K562 (cell line): ENCODE data around the gene TRIO. TPM values are rescaled to one million over a fixed set of nuclear protein-coding genes. Genes with fewer than 3 reads are reported as not detected.
A peak's percentile ranks its signal among the peaks of the same experiment; 100 is the strongest.

Experiments used
- ATAC-seq: fragments of 200-7000 bp; cut with Tn5 transposase; 3 replicates; pipeline ENCODE4 v1.9.1; 2020; ENCODE audit warnings: moderate library complexity
- BruUV-seq: library from RNA; stranded (reverse); fragments of 400-500 nt; replicated peaks from 2 replicates; lab custom pipeline; 2021; lab: Mats Ljungman, UMichigan
- CTCF ChIA-PET: fragments of 300-600 bp; formaldehyde crosslinking; extraction: SDS; loops from one replicate; lab custom pipeline; 2021; ENCODE audit warnings: low intra/inter-chr PET ratio; lab: Yijun Ruan, JAX
- POLR2A ChIA-PET: fragments of 300-600, 350-650 bp; sonication (Branson Sonifier 250); formaldehyde crosslinking; extraction: SDS; loops from one replicate; lab custom pipeline; 2021; ENCODE audit warnings: antibody characterized with exemption, inconsistent platforms; lab: Yijun Ruan, JAX
- DNase-seq, 4 experiments: peaks; one replicate each; pipeline versions ENCODE4 v3.0.0 to v3.0.0-alpha.2; 2011 to 2018; ENCODE audit warnings: low spot score in 3 of 4, mixed read lengths in 3 of 4; ENCODE audit errors: extremely low read depth in 1 of 4
- FAIRE-seq: peaks from 2 replicates; lab custom pipeline; 2011; peaks lifted over from hg19 to GRCh38; lab: Jason Lieb, UNC
- H2AFZ ChIP-seq: 2 replicates; pipeline ENCODE4 v1.6.0; 2011; ENCODE audit warnings: low read depth, low read length, control low read depth, inconsistent platforms
- H3K27ac ChIP-seq: fragments of 200-600 bp; 3 replicates; pipeline ENCODE4 v1.8.0; 2011; ENCODE audit warnings: low read depth, mild to moderate bottlenecking, control low read depth, inconsistent platforms, low read length, moderate library complexity, mixed read lengths; ENCODE audit errors: extremely low read depth
- H3K27me3 ChIP-seq, 2 experiments: fragments of 300-600 bp in 1 of 2; 2 replicates in 1 of 2; 3 replicates in 1 of 2; pipeline versions ENCODE4 v1.6.0 to v1.8.0; 2011; ENCODE audit warnings: inconsistent platforms in 2 of 2, low read length in 2 of 2, mild to moderate bottlenecking in 1 of 2, mixed read lengths in 1 of 2, moderate library complexity in 1 of 2; ENCODE audit not compliant: control insufficient read depth in 2 of 2, insufficient read depth in 2 of 2
- H3K36me3 ChIP-seq: fragments of 300-600 bp; 3 replicates; pipeline ENCODE4 v1.8.0; 2011; ENCODE audit warnings: mild to moderate bottlenecking, low read length, inconsistent platforms; ENCODE audit not compliant: control insufficient read depth, insufficient read depth
- H3K4me1 ChIP-seq, 2 experiments: fragments of 200-600 bp in 1 of 2; replicated peaks in 1 of 2; 2 replicates in 1 of 2; 3 replicates in 1 of 2; pipeline versions ENCODE4 v1.5.1 to v1.8.0; 2011; ENCODE audit warnings: inconsistent platforms in 2 of 2, low read length in 2 of 2, mild to moderate bottlenecking in 1 of 2, mixed read lengths in 1 of 2, moderate library complexity in 1 of 2; ENCODE audit not compliant: control insufficient read depth in 2 of 2, insufficient read depth in 2 of 2
- H3K4me2 ChIP-seq: 2 replicates; pipeline ENCODE4 v1.6.1; 2011; ENCODE audit warnings: low read length, control low read depth, inconsistent platforms, mixed read lengths; ENCODE audit not compliant: insufficient read depth
- H3K4me3 ChIP-seq: fragments of 200-600 bp; sonication (generic), shearing (Covaris generic); 2 replicates; pipeline ENCODE4 v1.5.1; 2016; ENCODE audit warnings: control low read depth, inconsistent platforms
- H3K79me2 ChIP-seq: fragments of 200-600 bp; 3 replicates; pipeline ENCODE4 v1.8.0; 2011; ENCODE audit warnings: low read length, inconsistent platforms; ENCODE audit not compliant: control insufficient read depth, insufficient read depth
- H3K9ac ChIP-seq, 2 experiments: 2 replicates each; pipeline versions ENCODE4 v1.6.0 to v1.6.1; 2011; ENCODE audit warnings: low read depth in 2 of 2, low read length in 2 of 2, control low read depth in 1 of 2, inconsistent platforms in 1 of 2, mild to moderate bottlenecking in 1 of 2, mixed read lengths in 1 of 2; ENCODE audit not compliant: insufficient read depth in 1 of 2
- H3K9me1 ChIP-seq: one replicate; pipeline ENCODE4 v1.6.0; 2011; ENCODE audit warnings: inconsistent platforms, mild to moderate bottlenecking, low read length, moderate library complexity; ENCODE audit not compliant: control insufficient read depth, insufficient read depth
- H3K9me3 ChIP-seq: replicated peaks from 2 replicates; pipeline ENCODE4 v1.5.1; 2011; ENCODE audit warnings: low read depth, low read length, inconsistent platforms; ENCODE audit not compliant: control insufficient read depth, insufficient read depth
- H4K20me1 ChIP-seq: replicated peaks from 2 replicates; pipeline ENCODE4 v1.6.1; 2011; ENCODE audit warnings: low read length, inconsistent platforms, mixed read lengths; ENCODE audit not compliant: control insufficient read depth, insufficient read depth
- ARID1B ChIP-seq: fragments of 450-650 bp; IDR thresholded peaks from 2 replicates; pipeline ENCODE4 v1.6.1; 2016; ENCODE audit warnings: antibody characterized with exemption, mild to moderate bottlenecking, inconsistent platforms
- CTCF ChIP-seq, 3 experiments: IDR thresholded peaks in 2 of 3; conservative IDR thresholded peaks in 1 of 3; 2 replicates each; pipeline ENCODE4 v1.5.1; 2011 to 2012; ENCODE audit warnings: low read length in 3 of 3, mild to moderate bottlenecking in 3 of 3, control low read depth in 2 of 3, improper control_type of control experiment in 1 of 3, inconsistent platforms in 1 of 3, low read depth in 1 of 3, mixed read lengths in 1 of 3, moderate library complexity in 1 of 3; ENCODE audit not compliant: insufficient read depth in 2 of 3
- CTCFL ChIP-seq: IDR thresholded peaks from 2 replicates; pipeline ENCODE4 v1.6.1; 2011; ENCODE audit warnings: borderline replicate concordance, low read depth, mild to moderate bottlenecking, moderate library complexity, low read length; ENCODE audit not compliant: insufficient read depth, poor library complexity, severe bottlenecking
- DDX20 ChIP-seq: fragments of 450-650 bp; IDR thresholded peaks from 2 replicates; pipeline ENCODE4 v1.6.1; 2016; ENCODE audit warnings: missing genetic modification characterization, low read depth, mild to moderate bottlenecking, missing compliant biosample characterization, moderate library complexity
- GMEB1 ChIP-seq: fragments of 250-450 bp; sonication (Bioruptor Pico); IDR thresholded peaks from 2 replicates; pipeline ENCODE4 v1.4.0; 2020; ENCODE audit warnings: mild to moderate bottlenecking
- IRF9 ChIP-seq: fragments of 450-650 bp; IDR thresholded peaks from 2 replicates; pipeline ENCODE4 v1.6.1; 2016; ENCODE audit warnings: missing biosample characterization, missing genetic modification characterization
- MCM2 ChIP-seq: fragments of 450-650 bp; IDR thresholded peaks from 2 replicates; pipeline ENCODE4 v1.6.1; 2017; ENCODE audit warnings: low read depth, mild to moderate bottlenecking
- PTBP1 ChIP-seq: fragments of 200-400 bp; formaldehyde crosslinking; IDR thresholded peaks from 2 replicates; pipeline ENCODE4 v1.6.1; 2017; ENCODE audit warnings: low read depth, low read length
- RAD21 ChIP-seq, 2 experiments: fragments of 250-450 bp in 1 of 2; fragments of 450-650 bp in 1 of 2; sonication (Bioruptor Pico) in 1 of 2; formaldehyde crosslinking in 1 of 2; IDR thresholded peaks in 1 of 2; conservative IDR thresholded peaks in 1 of 2; 2 replicates each; pipeline versions ENCODE4 v1.4.0 to v1.8.0; 2020 to 2022; ENCODE audit warnings: mild to moderate bottlenecking in 2 of 2, moderate library complexity in 1 of 2
- RHOXF2B ChIP-seq: fragments of 250-450 bp; sonication (Bioruptor Pico); conservative IDR thresholded peaks from 2 replicates; pipeline ENCODE4 v1.5.1; 2021
- SMC3 ChIP-seq: conservative IDR thresholded peaks from 2 replicates; pipeline ENCODE4 v1.6.1; 2011; ENCODE audit warnings: low read depth, low read length, improper control_type of control experiment; ENCODE audit not compliant: insufficient read depth
- TAL1 ChIP-seq: fragments of 450-650 bp; IDR thresholded peaks from 2 replicates; pipeline ENCODE4 v1.6.1; 2016; ENCODE audit warnings: mild to moderate bottlenecking
- TBP ChIP-seq: optimal IDR thresholded peaks from 2 replicates; pipeline ENCODE3; 2011; ENCODE audit warnings: low read depth, low read length, improper control_type of control experiment
- TCFL5 ChIP-seq: fragments of 250-450 bp; sonication (Bioruptor Pico); conservative IDR thresholded peaks from 2 replicates; pipeline ENCODE4 v1.6.1; 2021; ENCODE audit warnings: mild to moderate bottlenecking, moderate library complexity, matching md5 sums
- ZBTB8A ChIP-seq: fragments of 450-650 bp; IDR thresholded peaks from 2 replicates; pipeline ENCODE4 v1.6.1; 2018; ENCODE audit warnings: mild to moderate bottlenecking, moderate library complexity; ENCODE audit not compliant: partially characterized antibody
- ZNF253 ChIP-seq: fragments of 250-450 bp; sonication (Bioruptor Pico); conservative IDR thresholded peaks from 2 replicates; pipeline ENCODE4 v1.6.1; 2021; ENCODE audit warnings: mild to moderate bottlenecking
- WGBS: fragments of 100-300 bp; shearing (Covaris generic); methylation state at CpG from one replicate; pipeline ENCODE4 v1.1.6; 2016; ENCODE audit warnings: low coverage, mixed read lengths; ENCODE audit not compliant: insufficient coverage; ENCODE audit errors: missing lambda C conversion rate; 5-methylcytosine and 5-hydroxymethylcytosine counted together
- in situ Hi-C: fragments of 300-500 bp; cut with MboI; formaldehyde crosslinking; loops from 4 replicates; pipeline ENCODE4 v1.15.0; 2018; ENCODE audit warnings: inconsistent platforms, mixed read lengths
- intact Hi-C: fragments of 100-400 bp; cut with micrococcal nuclease; formaldehyde crosslinking; loops from 2 replicates; pipeline ENCODE4 v1.14.2; 2022
- polyA plus RNA-seq, 8 experiments: library from polyadenylated mRNA; depleted of rRNA in 4 of 8; stranded (reverse) in 5 of 8; unstranded in 3 of 8; fragments of >200 nt; fragmentation: Nextera tagmentation in 2 of 8; fragmentation: Illumina TruSeq in 1 of 8; extraction: Ambion mirVana in 2 of 8; extraction: Trizol in 1 of 8; gene quantifications; 2 replicates each; pipeline versions ENCODE4 v1.2.1 to v1.2.3, GENCODE V29; 2011 to 2014; ENCODE audit warnings: inconsistent platforms in 1 of 8, missing spikeins in 1 of 8
- total RNA-seq, 7 experiments: library from RNA; depleted of rRNA in 6 of 7; stranded (reverse); fragments of >200 nt in 6 of 7; fragmentation: Illumina TruSeq in 2 of 7; extraction: Trizol in 2 of 7; gene quantifications; 2 replicates each; pipeline versions ENCODE4 v1.2.1 to v1.2.3, GENCODE V29; 2011 to 2021; ENCODE audit warnings: low replicate concordance in 1 of 7

TRIO gene
- total and polyA plus RNA-seq, 9 of the 15 experiments (the other 6 are each of a cell fraction or from before 2014, with no cell fraction given) = 0.24 to 5.0 (median 1.1) TPM

DNA sequence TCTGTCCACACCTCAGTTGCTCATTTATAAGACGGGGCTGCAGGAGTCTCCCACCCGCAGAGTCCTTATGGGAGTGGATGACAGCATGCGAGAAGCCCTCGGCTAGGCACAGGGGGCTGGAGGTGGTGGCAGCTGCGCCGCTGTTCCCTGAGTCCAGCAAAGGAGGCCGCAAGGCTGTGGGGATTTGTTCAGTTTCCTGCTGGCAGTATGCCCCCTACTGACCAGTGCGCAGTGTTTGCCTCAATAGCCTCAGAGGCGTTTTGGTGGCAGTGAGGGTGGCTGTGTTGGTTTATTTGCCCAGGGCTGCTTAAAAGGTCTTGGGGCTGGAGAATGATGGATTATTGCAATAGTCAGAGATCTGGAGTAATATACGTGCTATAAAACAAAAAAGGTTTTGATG is 262.1 kb downstream of the TRIO start:
- Histone ChIP-seq H4K20me1 (no peaks in the 10 kb centered on the region), H3K9me1 (no peaks in the 10 kb centered on the region), H3K79me2 (no peaks in the 10 kb centered on the region), H3K36me3 (no peaks in the 10 kb centered on the region), H3K27me3 (peaks cover 5 to 23% of the 10 kb centered on the region in 2 experiments; a peak in 4 of 5 replicates), H2AFZ (no peak overlapping the region), H3K4me2 (no peak overlapping the region), H3K9me3 (no peaks in the 10 kb centered on the region), H3K4me3 (no peak overlapping the region), H3K4me1 (no peaks in the 10 kb centered on the region), H3K9ac (no peak overlapping the region), H3K27ac (no peak overlapping the region)
- FAIRE-seq = peak; percentile 46
- 10% methylated on average over 10 of the region's 10 CpGs for WGBS
- in situ Hi-C loops (no loop called here), intact Hi-C loops (no loop called here)
- CTCF ChIA-PET = no interaction called here
- no TSS peak for BruUV-seq
- DNase-seq = peak in 3 of 4 experiments; percentile 22 to 27 (median 23)
- POLR2A ChIA-PET = no interaction called here
- ATAC-seq = peak; percentile 83
- TF ChIP-seq TCFL5 (CRISPR knock-in tag) = no peak
- no peak for TF ChIP-seq TAL1
- TF ChIP-seq IRF9 (tag) = no peak
- peak; percentile 24; the same call in 1 of the 2 replicates for TF ChIP-seq SMC3
- no peak for TF ChIP-seq PTBP1
- TF ChIP-seq ZBTB8A = no peak
- TF ChIP-seq ARID1B = no peak
- peak in 1 of 2 experiments; percentile 24; a peak in 1 of 4 replicates for TF ChIP-seq RAD21 (CRISPR knock-in tag; conservative IDR thresholded peaks at IDR 0.05 in 1 of 2, IDR thresholded peaks at IDR 0.05 in 1 of 2)
- no peak for TF ChIP-seq MCM2
- no peak for TF ChIP-seq TBP
- TF ChIP-seq GMEB1 (CRISPR knock-in tag) = no peak
- TF ChIP-seq RHOXF2B (CRISPR knock-in tag) = no peak
- TF ChIP-seq CTCFL = no peak
- TF ChIP-seq CTCF (IDR thresholded peaks at IDR 0.05 in 2 of 3, conservative IDR thresholded peaks at IDR 0.05 in 1 of 3; ENCODE audit: insufficient read depth in 2 of 3, low read depth in 1 of 3, low read length in 3 of 3) = peak; percentile 32 to 55 (median 55); a peak in 5 of 6 replicates
- TF ChIP-seq ZNF253 (CRISPR knock-in tag) = no peak
- TF ChIP-seq DDX20 = no peak
